ENCODE measurements around the gene EFR3B.

DNA sequence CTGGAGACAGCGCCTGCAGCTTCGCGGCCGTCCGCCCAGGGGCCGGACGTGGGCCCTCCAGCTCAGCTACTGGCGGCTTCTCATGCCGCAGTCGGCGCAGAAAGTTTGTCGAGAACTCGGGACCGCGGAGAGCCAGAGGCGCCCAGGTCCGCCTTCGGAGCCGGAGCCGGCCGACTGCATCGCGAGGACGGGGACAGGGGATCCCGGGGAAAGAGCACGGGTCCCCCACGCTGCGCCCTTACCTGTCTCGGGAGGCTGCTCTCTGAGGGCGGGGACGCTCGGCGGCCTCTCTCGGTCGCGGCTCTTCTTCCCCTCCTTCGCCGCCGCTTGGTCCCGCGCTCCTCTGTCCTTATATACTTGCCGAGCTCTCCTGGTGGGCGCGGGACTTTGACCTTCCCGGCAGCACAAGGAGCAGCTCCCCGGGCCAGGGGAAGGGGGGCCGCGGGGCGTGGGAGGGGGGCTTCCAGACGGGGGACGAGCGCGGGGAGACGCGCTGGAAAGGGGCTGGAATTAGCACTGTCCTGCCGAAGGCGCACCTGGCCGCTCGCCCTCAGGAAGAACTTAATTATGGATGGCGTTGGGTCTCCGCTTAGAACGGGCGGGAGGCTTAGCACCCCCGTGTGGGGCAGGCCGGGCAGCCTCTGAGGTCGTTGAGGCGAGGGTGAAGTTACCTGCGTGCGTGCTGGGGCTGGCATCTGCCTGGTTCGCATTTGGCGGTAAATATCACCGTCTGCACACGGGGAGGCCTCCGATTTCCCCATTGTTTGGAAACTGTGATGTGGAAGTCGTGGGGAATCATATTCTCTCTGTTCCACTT is 126.6 kb downstream of the EFR3B start, which contains the start of gene POMC:
- TF ChIP-seq, protein P1, sequence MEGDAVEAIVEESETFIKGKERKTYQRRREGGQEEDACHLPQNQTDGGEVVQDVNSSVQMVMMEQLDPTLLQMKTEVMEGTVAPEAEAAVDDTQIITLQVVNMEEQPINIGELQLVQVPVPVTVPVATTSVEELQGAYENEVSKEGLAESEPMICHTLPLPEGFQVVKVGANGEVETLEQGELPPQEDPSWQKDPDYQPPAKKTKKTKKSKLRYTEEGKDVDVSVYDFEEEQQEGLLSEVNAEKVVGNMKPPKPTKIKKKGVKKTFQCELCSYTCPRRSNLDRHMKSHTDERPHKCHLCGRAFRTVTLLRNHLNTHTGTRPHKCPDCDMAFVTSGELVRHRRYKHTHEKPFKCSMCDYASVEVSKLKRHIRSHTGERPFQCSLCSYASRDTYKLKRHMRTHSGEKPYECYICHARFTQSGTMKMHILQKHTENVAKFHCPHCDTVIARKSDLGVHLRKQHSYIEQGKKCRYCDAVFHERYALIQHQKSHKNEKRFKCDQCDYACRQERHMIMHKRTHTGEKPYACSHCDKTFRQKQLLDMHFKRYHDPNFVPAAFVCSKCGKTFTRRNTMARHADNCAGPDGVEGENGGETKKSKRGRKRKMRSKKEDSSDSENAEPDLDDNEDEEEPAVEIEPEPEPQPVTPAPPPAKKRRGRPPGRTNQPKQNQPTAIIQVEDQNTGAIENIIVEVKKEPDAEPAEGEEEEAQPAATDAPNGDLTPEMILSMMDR (IDR thresholded peaks at IDR 0.05; ENCODE audit: low read depth, low read length) = no peak
- no peak for TF ChIP-seq POLR2A (IDR thresholded peaks at IDR 0.05; ENCODE audit: extremely low read depth, insufficient read length)
- TF ChIP-seq, protein P2, sequence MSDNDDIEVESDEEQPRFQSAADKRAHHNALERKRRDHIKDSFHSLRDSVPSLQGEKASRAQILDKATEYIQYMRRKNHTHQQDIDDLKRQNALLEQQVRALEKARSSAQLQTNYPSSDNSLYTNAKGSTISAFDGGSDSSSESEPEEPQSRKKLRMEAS (IDR thresholded peaks at IDR 0.05; ENCODE audit: low read depth, low read length) = no peak

Data from NB4 (cell line).